OCI-LY3 (cell line): Measurements from ENCODE around the gene GALNT3.

ENCODE experiments used
- CTCF ChIP-seq: fragments of 200-600, 300-600 bp; sonication (generic); IDR thresholded peaks from 2 replicates; pipeline ENCODE4 v1.5.1; 2014; ENCODE audit warnings: antibody characterized with exemption, low read length, low read depth
- EZH2phosphoT487 ChIP-seq: fragments of 200-600 bp; shearing (Covaris generic); IDR thresholded peaks from 2 replicates; pipeline ENCODE4 v1.6.1; 2018; ENCODE audit warnings: antibody characterized with exemption, mixed run types, low read depth

GRCh38 chr2:165762723-165763122 lies 31.3 kb downstream of the GALNT3 start:
- no peak for TF ChIP-seq EZH2phosphoT487
- no peak for TF ChIP-seq CTCF
